ENCODE results near the gene DUOX2.
"Not testable (repeated sequence)": the region's sequence is repeated elsewhere in the genome, so short reads cannot be mapped to it uniquely, and the experiment has no call there.

The DUOX2 gene

GRCh38 chr15:45079201-45079600 lies 34.8 kb downstream of the DUOX2 start:
- in situ Hi-C loops (cut with HindIII; ENCODE audit: low sequenced_read_pairs) = not testable (repeated sequence)

GRCh38 chr15:45077391-45077790 lies 36.6 kb downstream of the DUOX2 start:
- in situ Hi-C loops (cut with HindIII; ENCODE audit: low sequenced_read_pairs) = not testable (repeated sequence)

- in situ Hi-C loops (cut with HindIII; ENCODE audit: low sequenced_read_pairs) = not testable (repeated sequence)
Observed at GRCh38 chr15:45075440-45076320, 38.3 kb downstream of the DUOX2 start.

- in situ Hi-C loops (cut with HindIII; ENCODE audit: low sequenced_read_pairs) = not testable (repeated sequence)
Observed at GRCh38 chr15:45073602-45074001, 40.4 kb downstream of the DUOX2 start.

- in situ Hi-C loops (cut with HindIII; ENCODE audit: low sequenced_read_pairs) = not testable (repeated sequence)
Observed at GRCh38 chr15:45069942-45070360, 44.0 kb downstream of the DUOX2 start.

DNA sequence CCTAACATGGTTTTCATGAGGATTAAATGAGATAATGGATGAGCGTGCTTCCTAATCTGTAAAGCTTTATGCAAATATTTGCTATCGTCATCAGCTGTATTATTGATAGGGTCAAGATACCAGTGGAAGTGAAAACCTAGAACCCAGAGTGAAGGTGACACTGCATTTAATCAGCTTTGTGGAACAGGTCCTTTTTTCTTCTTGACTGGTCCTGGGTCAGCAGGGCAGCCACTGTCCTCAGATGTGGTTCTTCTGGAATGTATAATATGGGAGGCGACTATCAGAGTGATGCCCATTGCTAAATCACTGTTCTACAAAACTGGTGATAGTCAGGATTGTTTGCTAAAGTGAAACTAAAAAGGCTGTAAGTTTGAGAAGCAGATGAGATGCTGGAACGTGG lies 49.6 kb downstream of the DUOX2 start:
- in situ Hi-C loops (cut with HindIII; ENCODE audit: low sequenced_read_pairs) = no loop called here

- in situ Hi-C loops (cut with HindIII; ENCODE audit: low sequenced_read_pairs) = not testable (repeated sequence)
Observed at GRCh38 chr15:45062301-45062700, 51.7 kb downstream of the DUOX2 start.

DNA sequence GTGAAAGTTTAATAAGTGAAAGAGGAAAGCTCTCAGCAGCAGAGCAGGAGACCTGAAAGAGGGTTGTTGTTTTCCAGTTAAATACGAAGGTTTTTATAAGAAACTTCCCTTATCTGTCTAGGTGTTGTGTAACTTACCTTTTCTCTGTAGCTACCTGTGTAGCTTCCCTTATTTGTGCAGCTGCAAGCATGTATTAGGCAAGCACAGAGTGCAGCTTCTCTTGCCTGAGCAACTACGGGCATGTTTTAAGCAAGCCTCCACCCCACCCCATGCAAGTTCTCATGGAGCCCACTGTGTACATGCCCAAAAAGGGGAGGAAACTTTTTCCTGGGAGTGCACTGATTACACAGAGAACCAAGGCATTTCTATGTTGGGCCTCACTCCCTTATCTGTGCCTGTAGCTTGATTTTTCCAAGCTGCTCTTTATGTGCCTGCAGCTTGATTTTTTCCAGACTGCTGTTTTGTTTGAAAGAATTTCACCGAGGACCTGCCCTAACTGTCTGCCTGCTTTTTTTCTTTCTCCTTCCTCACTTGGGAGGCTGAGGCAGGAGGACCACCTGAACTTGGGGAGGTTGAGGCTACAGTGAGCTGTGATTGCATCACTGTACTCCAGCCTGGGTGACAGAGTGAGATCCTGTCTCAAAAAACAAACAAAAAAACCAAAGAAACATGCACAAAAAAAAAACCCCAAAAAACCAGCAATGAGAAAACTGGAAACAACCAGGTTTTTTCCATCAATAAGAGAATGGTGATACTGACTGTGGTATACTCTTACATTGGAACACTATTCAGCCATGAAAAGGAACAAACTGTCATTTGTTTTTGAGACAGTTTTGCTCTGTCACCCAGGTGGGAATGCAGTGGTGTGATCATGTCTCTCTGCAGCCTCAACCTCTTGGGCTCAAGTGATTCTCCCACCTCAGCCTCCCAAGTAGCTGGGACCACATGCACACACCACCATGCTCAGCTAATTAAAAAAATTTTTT lies 55.0 kb downstream of the DUOX2 start:
- in situ Hi-C loops (cut with HindIII; ENCODE audit: low sequenced_read_pairs) = not testable (repeated sequence)

- in situ Hi-C loops (cut with HindIII; ENCODE audit: low sequenced_read_pairs) = not testable (repeated sequence)
Observed at GRCh38 chr15:45052676-45053075, 61.3 kb downstream of the DUOX2 start.

- in situ Hi-C loops (cut with HindIII; ENCODE audit: low sequenced_read_pairs) = no loop called here
Observed at GRCh38 chr15:45050587-45050986, 63.4 kb downstream of the DUOX2 start.

DNA sequence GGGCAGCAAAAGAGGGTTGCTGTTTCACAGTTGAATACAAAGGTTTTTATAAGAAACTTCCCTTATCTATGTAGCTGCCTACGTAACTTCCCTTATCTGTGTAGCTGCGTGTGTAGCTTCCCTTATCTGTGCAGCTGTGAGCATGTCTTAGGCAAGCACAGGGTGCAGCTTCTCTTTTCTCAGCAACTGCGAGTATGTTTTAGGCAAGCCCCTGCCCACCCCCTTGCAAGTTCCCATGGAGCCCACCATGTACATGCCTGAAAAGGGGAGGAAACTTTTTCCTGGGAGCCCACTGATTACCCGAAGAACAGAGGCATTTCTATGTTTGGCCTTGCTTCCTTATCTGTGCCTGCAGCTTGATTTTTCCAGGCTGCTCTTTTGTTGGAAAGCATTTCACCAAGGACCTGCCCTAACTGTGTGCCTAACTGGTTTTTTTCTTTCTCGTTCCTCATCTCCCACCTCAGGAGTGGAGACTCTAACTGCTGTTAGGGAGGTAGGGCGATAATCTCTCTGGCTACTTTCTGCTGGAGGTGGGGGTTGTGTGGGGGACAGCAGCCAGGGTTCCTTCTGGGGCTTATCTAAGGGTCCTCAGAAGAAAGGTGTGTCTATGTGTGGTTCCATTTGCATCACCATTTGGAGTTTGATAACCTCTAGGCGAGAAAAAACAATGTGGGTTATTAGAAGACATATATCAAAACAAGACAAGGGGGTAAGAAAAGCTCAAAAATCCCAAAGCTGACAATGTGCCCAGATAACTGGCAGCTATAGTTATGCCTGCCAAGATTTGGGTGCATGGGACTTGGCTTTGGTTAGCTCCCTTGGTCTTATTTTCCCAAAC lies 65.0 kb downstream of the DUOX2 start:
- in situ Hi-C loops (cut with HindIII; ENCODE audit: low sequenced_read_pairs) = no loop called here

DNA sequence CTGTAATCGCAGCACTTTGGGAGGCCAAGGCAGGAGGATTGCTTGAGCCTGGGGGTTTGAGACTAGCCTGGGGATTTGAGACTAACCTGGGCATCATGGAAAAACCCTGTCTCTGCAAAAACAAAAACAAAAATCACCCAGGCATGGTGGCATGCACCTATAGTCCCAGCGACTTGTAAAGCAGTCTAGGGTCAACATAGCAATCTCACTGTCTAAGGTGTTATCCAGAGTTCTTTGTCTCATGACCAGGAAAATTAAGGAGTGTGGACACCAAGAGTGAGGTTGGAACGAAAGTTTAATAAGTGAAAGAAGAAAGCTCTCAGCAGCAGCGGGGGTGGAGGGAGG lies 65.6 kb downstream of the DUOX2 start:
- in situ Hi-C loops (cut with HindIII; ENCODE audit: low sequenced_read_pairs) = not testable (repeated sequence)

- in situ Hi-C loops (cut with HindIII; ENCODE audit: low sequenced_read_pairs) = not testable (repeated sequence)
Observed at GRCh38 chr15:45044270-45044669, 69.7 kb downstream of the DUOX2 start.

DNA sequence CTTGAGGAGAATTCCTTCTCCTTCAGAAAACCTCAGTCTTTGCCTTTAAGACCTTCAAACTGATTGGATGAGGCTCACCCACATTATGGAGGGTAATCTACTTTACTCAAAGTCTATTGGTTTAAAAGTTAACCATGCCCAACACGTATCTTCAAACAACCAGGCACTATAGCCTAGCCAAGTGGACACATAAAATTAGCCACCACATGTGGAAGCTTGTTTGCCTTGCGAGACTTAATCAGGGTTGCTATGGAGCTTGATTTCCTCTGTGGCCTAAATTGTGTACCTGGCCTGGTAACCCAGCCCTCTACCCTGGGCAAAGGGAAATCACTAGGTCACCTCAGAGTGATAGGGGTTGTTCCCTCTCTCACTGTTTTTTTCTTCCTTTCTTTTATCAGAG lies 71.1 kb downstream of the DUOX2 start:
- in situ Hi-C loops (cut with HindIII; ENCODE audit: low sequenced_read_pairs) = not testable (repeated sequence)

All from DLD1 (cell line).